NCI-H2196 treated with DMSO at 0.1 percent for 48 hours (cell line): ENCODE data around the gene ANKRD10.
"Not testable (repeated sequence)": the region's sequence is repeated elsewhere in the genome, so short reads cannot be mapped to it uniquely, and the experiment has no call there.

ENCODE experiments used
- DNase-seq: peaks from one replicate; lab custom pipeline; 2025; ENCODE audit not compliant: unreplicated experiment; lab: John Stamatoyannopoulos, UW

ANKRD10 gene

GRCh38 chr13:110867380-110867779 lies 47.5 kb downstream of the ANKRD10 start:
- DNase-seq, result no peak

DNA sequence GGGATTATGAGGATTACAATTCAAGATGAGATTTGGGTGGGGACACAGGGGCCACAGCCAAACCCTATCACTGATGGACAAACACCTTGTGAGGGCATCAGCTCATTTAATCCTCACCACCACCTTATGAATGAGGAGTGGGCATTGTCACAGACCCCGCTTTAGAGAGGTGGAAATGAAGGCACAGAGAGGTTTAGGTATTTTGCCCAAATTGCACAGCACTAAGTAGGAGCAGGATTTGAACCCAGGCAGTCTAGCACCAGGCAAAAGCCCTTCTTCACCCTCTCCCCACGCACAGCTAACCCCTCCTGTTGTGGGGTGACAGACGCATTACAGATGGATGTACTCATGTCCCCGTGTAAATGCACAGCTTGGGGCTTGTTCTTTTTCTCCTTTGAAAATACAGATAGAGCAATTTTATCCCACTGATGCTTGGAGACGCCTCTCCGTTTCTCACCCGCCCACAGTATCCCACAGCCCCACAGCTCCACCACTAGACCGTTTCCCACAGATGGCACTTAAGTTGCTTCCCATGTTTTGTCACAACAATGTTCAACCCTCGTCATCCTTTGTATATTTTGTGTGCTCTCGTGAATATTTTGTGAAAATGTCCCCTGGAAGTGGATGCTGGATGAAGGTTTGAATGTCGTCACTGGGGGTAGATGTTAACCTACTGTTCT lies 48.2 kb downstream of the ANKRD10 start:
- DNase-seq, result no peak

GRCh38 chr13:110863685-110864084 lies 51.2 kb downstream of the ANKRD10 start:
- DNase-seq, result no peak

GRCh38 chr13:110860983-110861382 lies 53.9 kb downstream of the ANKRD10 start:
- DNase-seq, result no peak

- DNase-seq, result no peak
These were observed 57.7 kb downstream of the ANKRD10 start for GRCh38 chr13:110856942-110857835.

- no peak for DNase-seq
These were observed 59.5 kb downstream of the ANKRD10 start for GRCh38 chr13:110855363-110855762.

- no peak for DNase-seq
These were observed 60.0 kb downstream of the ANKRD10 start for GRCh38 chr13:110854866-110855265.

DNA sequence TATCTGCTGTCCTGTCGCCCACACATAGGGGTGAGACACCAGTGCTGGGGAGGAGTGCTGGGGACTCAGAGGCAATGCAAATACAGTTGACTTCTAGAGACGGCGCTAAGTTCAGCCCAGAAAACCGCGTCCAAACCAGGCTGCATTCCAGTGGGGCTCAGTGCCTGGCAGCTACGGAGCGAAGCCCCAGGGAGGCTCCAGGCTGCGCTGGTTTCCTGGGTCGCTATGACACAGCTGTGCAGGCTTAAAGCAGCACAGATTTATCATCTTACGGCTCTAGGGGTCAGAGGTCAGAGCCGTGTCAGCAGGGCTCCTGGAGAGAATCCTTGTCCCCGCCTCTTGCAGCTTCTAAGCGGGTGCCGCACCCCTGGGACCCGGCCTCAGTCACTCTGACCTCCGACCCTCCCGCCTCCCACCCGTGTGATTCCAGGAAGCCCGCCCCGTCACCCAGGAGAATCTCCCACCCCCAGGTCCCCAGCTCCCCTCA lies 61.6 kb downstream of the ANKRD10 start:
- DNase-seq, result no peak

DNA sequence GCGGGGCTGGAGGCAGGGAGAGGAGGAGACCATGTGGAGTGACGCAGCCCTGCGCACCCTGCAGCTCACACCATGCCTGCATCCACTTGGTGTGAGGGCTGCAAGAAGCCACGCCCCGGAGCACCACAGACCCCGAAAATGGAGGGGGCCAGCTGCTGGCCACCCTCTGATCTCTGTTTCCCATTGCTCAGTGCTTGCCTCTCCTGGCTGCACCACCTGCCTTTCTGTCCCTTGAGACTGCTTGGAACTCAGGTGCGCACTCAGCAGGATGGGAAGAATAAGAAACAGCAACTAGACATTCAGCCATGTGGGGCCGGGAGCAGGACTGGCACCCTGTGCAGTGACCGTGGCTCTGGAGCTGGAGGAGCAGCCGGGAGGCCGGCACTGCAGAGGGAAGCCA lies 64.0 kb downstream of the ANKRD10 start:
- DNase-seq, result no peak

DNA sequence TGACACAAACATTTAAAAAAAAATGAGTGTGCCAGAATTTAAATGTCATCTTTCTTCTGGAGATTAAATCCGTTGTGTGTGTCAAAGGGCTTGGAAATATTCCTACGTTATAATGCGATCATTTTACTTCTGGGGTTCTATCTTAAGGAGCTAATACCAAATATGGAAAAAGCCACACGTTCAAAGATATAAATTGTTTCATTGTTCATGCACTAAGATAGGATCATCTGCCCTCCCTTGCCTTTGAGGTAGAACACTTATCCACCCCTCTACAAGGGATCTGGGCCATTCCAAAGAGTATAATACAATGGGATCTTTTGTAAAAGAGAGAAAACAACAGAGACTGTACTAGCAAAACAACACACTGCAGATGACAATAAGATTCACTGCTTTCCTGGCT lies 64.9 kb downstream of the ANKRD10 start:
- no peak for DNase-seq

DNA sequence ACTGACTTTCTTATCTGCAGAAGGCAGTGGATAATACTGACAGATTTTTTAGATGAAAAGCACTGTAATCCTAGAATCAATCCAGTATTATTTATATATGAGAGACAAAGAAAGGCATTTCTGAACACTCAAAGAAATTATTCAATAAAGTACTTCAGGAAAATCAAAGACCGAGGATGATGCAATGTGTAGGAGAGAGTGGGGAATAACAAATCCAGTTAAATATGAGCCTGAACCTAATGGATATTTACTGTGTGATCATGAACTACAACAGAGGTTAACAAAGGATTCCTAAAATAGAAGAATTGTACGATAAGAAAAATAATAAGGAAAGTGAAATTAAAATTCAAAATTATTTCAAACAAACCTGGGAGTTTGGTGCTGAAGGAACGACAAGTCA lies 69.3 kb downstream of the ANKRD10 start:
- DNase-seq, result no peak

- no peak for DNase-seq
These were observed 73.0 kb downstream of the ANKRD10 start for GRCh38 chr13:110841846-110842245.

GRCh38 chr13:110841406-110841805 lies 73.5 kb downstream of the ANKRD10 start:
- DNase-seq, result no peak

DNA sequence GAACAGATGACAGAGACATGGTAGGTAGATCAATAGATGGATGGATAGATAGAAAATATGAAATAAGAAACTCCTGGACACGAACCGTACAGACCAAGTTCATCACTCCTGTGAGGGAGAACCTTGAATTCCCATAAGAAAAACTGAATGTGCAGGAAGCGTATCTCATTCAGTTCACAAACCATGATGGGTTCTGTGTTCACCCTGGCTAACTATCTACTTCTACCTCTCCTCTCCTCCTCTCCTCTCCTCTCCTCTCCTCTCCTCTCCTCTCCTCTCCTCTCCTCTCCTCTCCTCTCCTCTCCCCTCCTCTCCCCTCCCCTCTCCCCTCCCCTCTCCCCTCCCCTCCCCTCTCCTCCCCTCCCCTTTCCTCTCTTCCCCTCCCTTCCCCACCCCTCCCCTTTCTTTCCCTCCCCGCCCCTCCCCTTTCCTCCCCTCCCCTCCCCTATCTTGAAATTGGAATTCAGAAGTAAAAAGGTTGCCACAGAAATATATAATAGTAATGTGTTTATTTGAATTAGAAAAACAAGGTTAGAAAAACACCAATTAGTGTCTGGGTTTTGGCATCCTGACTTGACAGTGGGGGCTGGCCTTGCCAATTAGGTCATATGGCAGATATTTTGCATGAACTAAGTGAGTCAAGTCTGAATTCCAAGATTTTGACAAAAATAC lies 75.9 kb downstream of the ANKRD10 start:
- DNase-seq, result no peak

- DNase-seq, result no peak
These were observed 76.8 kb downstream of the ANKRD10 start for GRCh38 chr13:110838116-110838515.

- not testable (repeated sequence) for DNase-seq
These were observed 77.3 kb downstream of the ANKRD10 start for GRCh38 chr13:110837397-110838061.

- no peak for DNase-seq
These were observed 78.3 kb downstream of the ANKRD10 start for GRCh38 chr13:110836605-110836903.

DNA sequence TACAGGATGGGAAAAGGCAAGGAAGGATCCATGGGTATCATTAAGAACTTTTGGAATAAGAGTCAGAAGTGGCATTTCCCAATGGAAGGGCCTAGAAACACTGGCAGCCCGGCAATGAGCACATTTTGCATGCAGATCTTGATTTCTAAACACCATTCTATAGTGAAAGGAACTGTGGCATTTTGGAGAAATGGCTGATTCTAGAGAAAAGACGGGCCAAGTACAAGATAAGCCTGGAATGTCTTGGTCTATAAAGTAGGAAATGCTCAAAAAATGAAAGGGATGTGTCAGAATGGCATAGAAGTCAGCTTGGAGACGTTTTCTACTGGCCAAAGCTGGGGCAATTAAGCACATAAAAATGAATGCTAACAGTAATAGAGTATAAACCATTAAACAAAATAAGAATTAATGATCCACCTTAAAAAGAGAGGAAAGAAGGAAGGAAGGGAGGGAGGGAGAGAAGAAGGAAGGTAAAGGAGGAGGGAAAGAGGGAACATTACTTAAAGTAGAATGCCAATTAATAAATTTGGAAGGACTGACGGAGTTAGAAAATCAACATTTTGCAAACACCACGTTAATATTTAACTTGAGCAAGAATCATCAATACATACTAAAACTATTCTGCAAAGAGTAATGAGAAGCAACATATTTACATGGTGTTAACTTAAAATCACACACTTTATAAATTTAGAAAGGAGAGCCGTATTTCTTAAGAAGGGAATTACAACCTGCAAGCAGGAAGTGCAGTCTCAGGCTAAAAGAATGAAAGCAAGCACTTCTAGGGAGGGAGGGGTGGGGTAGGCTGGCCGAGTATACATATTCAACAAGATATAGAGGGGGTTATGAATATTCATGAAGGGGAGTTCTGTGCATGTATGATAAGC lies 78.9 kb downstream of the ANKRD10 start:
- DNase-seq, result no peak

GRCh38 chr13:110834572-110834971 lies 80.3 kb downstream of the ANKRD10 start:
- no peak for DNase-seq

- no peak for DNase-seq
These were observed 82.3 kb downstream of the ANKRD10 start for GRCh38 chr13:110832531-110832930.

- DNase-seq, result no peak
These were observed 82.7 kb downstream of the ANKRD10 start for GRCh38 chr13:110832205-110832479.
